IMR-90 (cell line): Measurements from ENCODE around the gene SERPINH1. TPM values are rescaled to one million over a fixed set of nuclear protein-coding genes. Genes with fewer than 3 reads are reported as not detected.
A peak's percentile ranks its signal among the peaks of the same experiment; 100 is the strongest.

Experiments
- ATAC-seq: fragments of 200-7000 bp; cut with Tn5 transposase; 2 replicates; pipeline ENCODE4 v1.9.1; 2020; ENCODE audit warnings: low read depth, mild to moderate bottlenecking, moderate library complexity
- BruUV-seq: library from RNA; stranded (reverse); fragments of 400-500 nt; replicated peaks from 2 replicates; lab custom pipeline; 2021; lab: Mats Ljungman, UMichigan
- CTCF ChIA-PET: fragments of 300-600 bp; formaldehyde crosslinking; extraction: SDS; loops from one replicate; lab custom pipeline; 2021; ENCODE audit warnings: antibody characterized with exemption; lab: Yijun Ruan, JAX
- POLR2A ChIA-PET: fragments of 300-600 bp; sonication (Branson Sonifier 250); formaldehyde crosslinking; loops from one replicate; lab custom pipeline; 2022; ENCODE audit warnings: antibody characterized with exemption; ENCODE audit not compliant: unreplicated experiment; lab: Charles Lee
- DNase-seq: peaks from one replicate; pipeline ENCODE4 v3.0.0; 2013
- H2AFZ ChIP-seq: replicated peaks from 2 replicates; pipeline ENCODE3; 2013; ENCODE audit warnings: low read length, mild to moderate bottlenecking; ENCODE audit not compliant: poor library complexity
- H2AK5ac ChIP-seq: 2 replicates; pipeline ENCODE4 v1.6.1; 2013; ENCODE audit warnings: low read depth, low read length, inconsistent platforms
- H2AK9ac ChIP-seq: replicated peaks from 2 replicates; pipeline ENCODE3; 2013; ENCODE audit warnings: mild to moderate bottlenecking, low read depth, low read length, moderate library complexity; ENCODE audit not compliant: poor library complexity
- H2BK120ac ChIP-seq: 2 replicates; pipeline ENCODE4 v1.6.1; 2013; ENCODE audit warnings: low read depth, low read length, inconsistent platforms
- H2BK15ac ChIP-seq: 3 replicates; pipeline ENCODE4 v1.6.1; 2013; ENCODE audit warnings: low read depth, low read length, inconsistent platforms
- H2BK20ac ChIP-seq: 2 replicates; pipeline ENCODE4 v1.6.1; 2013; ENCODE audit warnings: low read depth, mild to moderate bottlenecking, inconsistent platforms, low read length, moderate library complexity
- H2BK5ac ChIP-seq: 2 replicates; pipeline ENCODE4 v1.6.1; 2013; ENCODE audit warnings: mild to moderate bottlenecking, low read depth, low read length, inconsistent platforms; ENCODE audit not compliant: poor library complexity, severe bottlenecking
- H3K14ac ChIP-seq: replicated peaks from 2 replicates; pipeline ENCODE4 v1.6.1; 2013; ENCODE audit warnings: low read depth, low read length, inconsistent platforms
- H3K18ac ChIP-seq: 2 replicates; pipeline ENCODE4 v1.6.1; 2013; ENCODE audit warnings: low read depth, low read length, control low read depth
- H3K23ac ChIP-seq: 2 replicates; pipeline ENCODE4 v1.6.1; 2013; ENCODE audit warnings: low read depth, low read length, inconsistent platforms
- H3K27ac ChIP-seq: 2 replicates; pipeline ENCODE4 v1.5.1; 2013; ENCODE audit warnings: mild to moderate bottlenecking, control low read depth, low read length; ENCODE audit not compliant: insufficient read depth
- H3K27me3 ChIP-seq: 2 replicates; pipeline ENCODE4 v1.6.1; 2013; ENCODE audit warnings: low read length; ENCODE audit not compliant: control insufficient read depth, insufficient read depth
- H3K36me3 ChIP-seq: 2 replicates; pipeline ENCODE4 v1.6.1; 2013; ENCODE audit warnings: low read length, mixed read lengths; ENCODE audit not compliant: control insufficient read depth, insufficient read depth
- H3K4ac ChIP-seq: 2 replicates; pipeline ENCODE4 v1.6.1; 2013; ENCODE audit warnings: low read depth, low read length, inconsistent platforms
- H3K4me1 ChIP-seq: 2 replicates; pipeline ENCODE4 v1.6.1; 2013; ENCODE audit warnings: low read length, mixed read lengths; ENCODE audit not compliant: control insufficient read depth, insufficient read depth
- H3K4me2 ChIP-seq: 2 replicates; pipeline ENCODE4 v1.6.1; 2013; ENCODE audit warnings: low read depth, mild to moderate bottlenecking, control low read depth, low read length, moderate library complexity
- H3K4me3 ChIP-seq: 2 replicates; pipeline ENCODE4 v1.5.1; 2013; ENCODE audit warnings: low read depth, mild to moderate bottlenecking, control low read depth, low read length, moderate library complexity; ENCODE audit not compliant: insufficient read depth
- H3K56ac ChIP-seq: 2 replicates; pipeline ENCODE4 v1.6.1; 2013; ENCODE audit warnings: low read length, inconsistent platforms; ENCODE audit not compliant: insufficient read depth; ENCODE audit errors: extremely low read depth
- H3K79me1 ChIP-seq, 2 experiments: 2 replicates each; pipeline ENCODE4 v1.6.1; 2013; ENCODE audit warnings: low read length in 2 of 2, inconsistent platforms in 1 of 2, low read depth in 1 of 2
- H3K9ac ChIP-seq: 2 replicates; pipeline ENCODE4 v1.6.1; 2013; ENCODE audit warnings: low read depth, low read length, control low read depth
- H3K9me1 ChIP-seq: 2 replicates; pipeline ENCODE4 v1.6.1; 2013; ENCODE audit warnings: low read length, inconsistent platforms; ENCODE audit not compliant: insufficient read depth
- H3K9me3 ChIP-seq: 2 replicates; pipeline ENCODE4 v1.6.1; 2013; ENCODE audit warnings: low read length; ENCODE audit not compliant: control insufficient read depth, insufficient read depth
- H4K20me1 ChIP-seq: 2 replicates; pipeline ENCODE4 v1.6.1; 2013; ENCODE audit warnings: low read length, inconsistent platforms; ENCODE audit not compliant: insufficient read depth
- H4K5ac ChIP-seq: 2 replicates; pipeline ENCODE4 v1.6.1; 2013; ENCODE audit warnings: mild to moderate bottlenecking, low read depth, low read length, control low read depth
- H4K8ac ChIP-seq, 2 experiments: 2 replicates each; pipeline ENCODE4 v1.6.1; 2013; ENCODE audit warnings: low read depth in 2 of 2, low read length in 2 of 2, control low read depth in 1 of 2, inconsistent platforms in 1 of 2
- H4K91ac ChIP-seq: 2 replicates; pipeline ENCODE4 v1.6.1; 2013; ENCODE audit warnings: low read depth, low read length, inconsistent platforms; ENCODE audit not compliant: insufficient read depth
- BHLHE40 ChIP-seq: fragments of 150-350 bp; IDR thresholded peaks from 2 replicates; pipeline ENCODE4 v1.6.1; 2016; ENCODE audit warnings: mild to moderate bottlenecking, low read depth, low read length
- CHD1 ChIP-seq: IDR thresholded peaks from 2 replicates; pipeline ENCODE4 v1.6.1; 2012; ENCODE audit warnings: low read depth, low read length, improper control_type of control experiment
- FOS ChIP-seq: fragments of 150-350 bp; IDR thresholded peaks from 2 replicates; pipeline ENCODE4 v1.6.1; 2016; ENCODE audit warnings: low read depth, low read length
- MAZ ChIP-seq: IDR thresholded peaks from 2 replicates; pipeline ENCODE4 v1.6.1; 2012; ENCODE audit warnings: low read depth, mild to moderate bottlenecking, low read length, improper control_type of control experiment, moderate library complexity, borderline replicate concordance
- NFE2L2 ChIP-seq: fragments of 150-350 bp; IDR thresholded peaks from 2 replicates; pipeline ENCODE4 v1.6.1; 2016; ENCODE audit warnings: low read depth, mild to moderate bottlenecking, low read length
- RAD21 ChIP-seq: IDR thresholded peaks from 2 replicates; pipeline ENCODE4 v1.6.1; 2012; ENCODE audit warnings: low read length, improper control_type of control experiment
- RCOR1 ChIP-seq: IDR thresholded peaks from 2 replicates; pipeline ENCODE4 v1.6.1; 2012; ENCODE audit warnings: mild to moderate bottlenecking, low read length, improper control_type of control experiment; ENCODE audit not compliant: insufficient replicate concordance
- RFX5 ChIP-seq: IDR thresholded peaks from 2 replicates; pipeline ENCODE4 v1.8.0; 2012; ENCODE audit warnings: low read depth, mild to moderate bottlenecking, low read length, moderate library complexity
- SMC3 ChIP-seq: fragments of 150-350 bp; IDR thresholded peaks from 2 replicates; pipeline ENCODE4 v1.6.1; 2016; ENCODE audit warnings: low read depth, mild to moderate bottlenecking, antibody characterized with exemption, low read length, moderate library complexity
- WGBS, 2 experiments: methylation state at CpG; one replicate each; pipeline versions ENCODE4 v1.1.5 to v1.1.7; 2013; ENCODE audit warnings: missing lambda C conversion rate in 2 of 2; ENCODE audit not compliant: insufficient read length in 1 of 2; ENCODE audit errors: extremely low coverage in 2 of 2; 5-methylcytosine and 5-hydroxymethylcytosine counted together
- dilution Hi-C: fragments of 300-500 bp; cut with HindIII; formaldehyde crosslinking; loops from one replicate; pipeline ENCODE4 v1.14.3; 2018; ENCODE audit warnings: low sequenced_read_pairs; ENCODE audit not compliant: unreplicated experiment
- in situ Hi-C: fragments of 300-500 bp; cut with MboI; formaldehyde crosslinking; loops from 3 replicates; pipeline ENCODE4 v1.14.3; 2019; ENCODE audit warnings: low sequenced_read_pairs, inconsistent platforms, mixed read lengths
- intact Hi-C: fragments of 100-400 bp; cut with micrococcal nuclease; formaldehyde crosslinking; loops from 2 replicates; pipeline ENCODE4 v1.10.0; 2022
- polyA plus RNA-seq, 3 experiments: library from polyadenylated mRNA; depleted of rRNA; stranded (reverse); fragments of >200 nt; gene quantifications; 2 replicates each; pipeline ENCODE4 v1.2.3, GENCODE V29; 2012; ENCODE audit warnings: low replicate concordance in 1 of 3
- total RNA-seq: library from RNA; depleted of rRNA; stranded (reverse); fragments of >200 nt; gene quantifications from 2 replicates; pipeline ENCODE4 v1.2.3, GENCODE V29; 2012
- TF ChIP-seq, protein P1 (sequence below): fragments of 150-350 bp; IDR thresholded peaks from 2 replicates; pipeline ENCODE4 v1.6.1; 2016; ENCODE audit warnings: low read depth, mild to moderate bottlenecking, low read length, moderate library complexity, borderline replicate concordance
- TF ChIP-seq, protein P2 (sequence below): conservative IDR thresholded peaks from 2 replicates; pipeline ENCODE4 v1.5.1; 2012; ENCODE audit warnings: mild to moderate bottlenecking, low read depth, low read length, improper control_type of control experiment
- TF ChIP-seq, protein P3 (sequence below): fragments of 150-350 bp; IDR thresholded peaks from 2 replicates; pipeline ENCODE4 v1.6.1; 2017; ENCODE audit warnings: mild to moderate bottlenecking, antibody characterized with exemption, low read length, low read depth

SERPINH1 gene
- total and polyA plus RNA-seq, 2 of the 4 experiments (the other 2 are of a cell fraction), result 841 to 1,857 TPM

DNA sequence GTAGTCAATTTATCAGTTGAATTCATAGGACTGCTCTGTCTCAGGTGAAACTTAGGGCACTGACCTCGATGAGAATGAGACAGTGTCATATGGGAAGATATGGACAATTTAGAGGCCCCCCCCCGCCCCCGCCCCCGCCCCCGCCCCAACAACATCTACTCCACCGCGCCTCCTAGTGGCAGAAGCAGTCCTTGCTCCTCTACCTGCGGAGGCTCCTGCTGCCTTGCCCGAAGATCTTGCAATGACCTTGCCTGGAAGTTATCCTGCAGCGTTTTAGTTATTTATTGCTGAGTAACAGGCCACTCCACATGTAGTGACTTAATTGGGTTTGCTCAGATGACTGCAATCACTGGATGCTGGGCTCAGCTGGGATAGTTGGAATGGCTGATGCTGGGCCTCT lies 15.2 kb downstream of the SERPINH1 start:
- H4K20me1 ChIP-seq, result peaks cover 45% of the 10 kb centered on the region
- CTCF ChIA-PET, result interaction anchor here (0.7 to 1.3 kb wide), 2 partner anchors 9 to 21 kb away, joined by 3 to 4 read pairs; no protein-coding TSS in a partner anchor
- peak; percentile 5 for ATAC-seq
- H2AK5ac ChIP-seq, result no peak overlapping the region
- H3K9me1 ChIP-seq, result peaks cover 2% of the 10 kb centered on the region
- no peak overlapping the region for H3K18ac ChIP-seq
- H4K8ac ChIP-seq, result no peak overlapping the region
- POLR2A ChIA-PET, result interaction anchor here (1.6 kb wide), 1 partner anchor 15 kb away, joined by 8 read pairs; the partner anchor contains the start of gene SERPINH1
- H2AFZ ChIP-seq, result no peak overlapping the region
- no peaks in the 10 kb centered on the region for H3K27me3 ChIP-seq
- H3K27ac ChIP-seq, result no peak overlapping the region
- H3K56ac ChIP-seq, result no peak overlapping the region
- no peak overlapping the region for H2AK9ac ChIP-seq
- H2BK20ac ChIP-seq, result no peak overlapping the region
- DNase-seq, result peak; percentile 38
- intact Hi-C loops, result loop anchor here (1.0 kb wide), 1 partner anchor 30 kb away; no protein-coding TSS in a partner anchor
- no peak overlapping the region for H2BK120ac ChIP-seq
- no peak overlapping the region for H3K9ac ChIP-seq
- no TSS peak for BruUV-seq
- dilution Hi-C loops, result no loop called here
- no peak overlapping the region for H3K23ac ChIP-seq
- H2BK5ac ChIP-seq, result no peak overlapping the region
- H3K36me3 ChIP-seq, result peaks cover 28% of the 10 kb centered on the region
- H4K5ac ChIP-seq, result no peak overlapping the region
- in situ Hi-C loops, result no loop called here
- H3K4me1 ChIP-seq, result peaks cover 2% of the 10 kb centered on the region; the same call in 1 of the 2 replicates
- no peak overlapping the region for H4K91ac ChIP-seq
- H3K79me1 ChIP-seq, result peaks cover 5 to 19% of the 10 kb centered on the region in 2 experiments; a peak in 3 of 4 replicates
- no peak overlapping the region for H3K4me3 ChIP-seq
- H3K9me3 ChIP-seq, result no peaks in the 10 kb centered on the region
- TF ChIP-seq MAZ (peak; percentile 23; the same call in 1 of the 2 replicates), RFX5 (no peak), FOS (no peak), RAD21 (peak; percentile 23; the same call in 1 of the 2 replicates), BHLHE40 (no peak), NFE2L2 (no peak), RCOR1 (no peak), CHD1 (no peak), SMC3 (0 out of 2 replicates have a peak, but pooled peaks have one; percentile 25)
- TF ChIP-seq, protein P1, sequence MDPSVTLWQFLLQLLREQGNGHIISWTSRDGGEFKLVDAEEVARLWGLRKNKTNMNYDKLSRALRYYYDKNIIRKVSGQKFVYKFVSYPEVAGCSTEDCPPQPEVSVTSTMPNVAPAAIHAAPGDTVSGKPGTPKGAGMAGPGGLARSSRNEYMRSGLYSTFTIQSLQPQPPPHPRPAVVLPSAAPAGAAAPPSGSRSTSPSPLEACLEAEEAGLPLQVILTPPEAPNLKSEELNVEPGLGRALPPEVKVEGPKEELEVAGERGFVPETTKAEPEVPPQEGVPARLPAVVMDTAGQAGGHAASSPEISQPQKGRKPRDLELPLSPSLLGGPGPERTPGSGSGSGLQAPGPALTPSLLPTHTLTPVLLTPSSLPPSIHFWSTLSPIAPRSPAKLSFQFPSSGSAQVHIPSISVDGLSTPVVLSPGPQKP, result no peak
- TF ChIP-seq, protein P2, sequence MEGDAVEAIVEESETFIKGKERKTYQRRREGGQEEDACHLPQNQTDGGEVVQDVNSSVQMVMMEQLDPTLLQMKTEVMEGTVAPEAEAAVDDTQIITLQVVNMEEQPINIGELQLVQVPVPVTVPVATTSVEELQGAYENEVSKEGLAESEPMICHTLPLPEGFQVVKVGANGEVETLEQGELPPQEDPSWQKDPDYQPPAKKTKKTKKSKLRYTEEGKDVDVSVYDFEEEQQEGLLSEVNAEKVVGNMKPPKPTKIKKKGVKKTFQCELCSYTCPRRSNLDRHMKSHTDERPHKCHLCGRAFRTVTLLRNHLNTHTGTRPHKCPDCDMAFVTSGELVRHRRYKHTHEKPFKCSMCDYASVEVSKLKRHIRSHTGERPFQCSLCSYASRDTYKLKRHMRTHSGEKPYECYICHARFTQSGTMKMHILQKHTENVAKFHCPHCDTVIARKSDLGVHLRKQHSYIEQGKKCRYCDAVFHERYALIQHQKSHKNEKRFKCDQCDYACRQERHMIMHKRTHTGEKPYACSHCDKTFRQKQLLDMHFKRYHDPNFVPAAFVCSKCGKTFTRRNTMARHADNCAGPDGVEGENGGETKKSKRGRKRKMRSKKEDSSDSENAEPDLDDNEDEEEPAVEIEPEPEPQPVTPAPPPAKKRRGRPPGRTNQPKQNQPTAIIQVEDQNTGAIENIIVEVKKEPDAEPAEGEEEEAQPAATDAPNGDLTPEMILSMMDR, result peak; percentile 42
- TF ChIP-seq, protein P3, sequence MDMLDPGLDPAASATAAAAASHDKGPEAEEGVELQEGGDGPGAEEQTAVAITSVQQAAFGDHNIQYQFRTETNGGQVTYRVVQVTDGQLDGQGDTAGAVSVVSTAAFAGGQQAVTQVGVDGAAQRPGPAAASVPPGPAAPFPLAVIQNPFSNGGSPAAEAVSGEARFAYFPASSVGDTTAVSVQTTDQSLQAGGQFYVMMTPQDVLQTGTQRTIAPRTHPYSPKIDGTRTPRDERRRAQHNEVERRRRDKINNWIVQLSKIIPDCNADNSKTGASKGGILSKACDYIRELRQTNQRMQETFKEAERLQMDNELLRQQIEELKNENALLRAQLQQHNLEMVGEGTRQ, result no peak
- H3K4ac ChIP-seq, result no peak overlapping the region
- WGBS, 2 experiments, result no CpG with 5 or more reads among the region's 10 CpGs
- no peak overlapping the region for H3K14ac ChIP-seq
- H3K4me2 ChIP-seq, result no peak overlapping the region
- H2BK15ac ChIP-seq, result no peak overlapping the region
